CD4-positive, alpha-beta T cell treated with Interleukin-17A for 4 hours (primary cell): ENCODE results near the gene LDLRAD3.

Experiments used
- DNase-seq: peaks from one replicate; pipeline ENCODE4 v3.0.0-alpha.2; 2020; ENCODE audit warnings: mixed read lengths

Gene LDLRAD3

GRCh38 chr11:35963911-35964310 lies 20.0 kb downstream of the LDLRAD3 start:
- DNase-seq, result no peak

GRCh38 chr11:35964841-35965240 lies 21.0 kb downstream of the LDLRAD3 start:
- no peak for DNase-seq

- DNase-seq, result no peak
Observed at GRCh38 chr11:35967042-35967441, 23.2 kb downstream of the LDLRAD3 start.

GRCh38 chr11:35968386-35969088 lies 24.7 kb downstream of the LDLRAD3 start:
- no peak for DNase-seq

GRCh38 chr11:35969089-35970042 lies 25.5 kb downstream of the LDLRAD3 start:
- no peak for DNase-seq

DNA sequence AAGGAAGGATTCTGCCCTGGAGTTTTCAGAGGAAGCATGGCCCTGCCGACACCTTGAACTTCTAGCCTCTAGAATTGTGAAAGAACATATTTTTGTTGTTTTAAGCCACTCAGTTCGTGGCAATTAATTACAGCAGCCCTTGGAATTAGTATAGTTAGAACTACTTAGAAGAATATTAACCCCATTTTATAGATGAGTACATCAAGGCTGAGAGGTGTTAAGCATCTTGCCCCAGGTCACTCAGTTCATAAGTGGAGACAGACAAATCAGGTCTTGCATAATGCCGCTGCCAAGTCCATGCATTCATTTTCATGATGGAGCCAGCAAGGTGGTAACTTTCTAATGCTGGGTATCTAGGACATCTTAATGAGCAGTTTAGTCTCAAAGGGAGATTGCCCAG lies 26.6 kb downstream of the LDLRAD3 start:
- no peak for DNase-seq

DNA sequence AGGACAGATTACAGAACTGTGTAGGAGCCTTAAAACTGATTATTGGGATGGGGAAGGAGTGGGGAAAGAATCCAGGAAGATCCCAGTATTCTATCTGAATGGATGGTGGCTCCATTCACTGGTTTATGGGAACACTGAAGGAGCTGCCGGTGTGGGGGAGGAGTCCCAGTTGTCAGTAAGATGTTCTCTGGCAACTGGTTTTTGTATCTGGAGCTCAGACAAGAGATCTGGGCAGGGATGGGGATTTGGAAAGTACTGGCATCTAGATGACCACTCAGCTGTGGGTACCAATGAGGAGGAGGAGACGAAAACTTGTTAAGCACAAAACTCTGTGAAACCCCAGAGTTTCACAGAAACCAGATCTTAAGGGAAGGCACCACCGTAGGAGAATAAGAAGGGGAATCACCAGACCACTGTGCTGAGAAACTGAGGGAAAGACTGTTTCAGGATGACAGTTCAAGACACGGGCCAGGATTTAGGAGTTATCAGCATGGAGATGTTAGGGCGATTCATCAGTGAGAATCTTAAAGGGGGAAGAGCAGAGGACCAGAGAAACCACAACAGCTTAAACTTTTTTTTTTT lies 28.1 kb downstream of the LDLRAD3 start:
- no peak for DNase-seq

DNA sequence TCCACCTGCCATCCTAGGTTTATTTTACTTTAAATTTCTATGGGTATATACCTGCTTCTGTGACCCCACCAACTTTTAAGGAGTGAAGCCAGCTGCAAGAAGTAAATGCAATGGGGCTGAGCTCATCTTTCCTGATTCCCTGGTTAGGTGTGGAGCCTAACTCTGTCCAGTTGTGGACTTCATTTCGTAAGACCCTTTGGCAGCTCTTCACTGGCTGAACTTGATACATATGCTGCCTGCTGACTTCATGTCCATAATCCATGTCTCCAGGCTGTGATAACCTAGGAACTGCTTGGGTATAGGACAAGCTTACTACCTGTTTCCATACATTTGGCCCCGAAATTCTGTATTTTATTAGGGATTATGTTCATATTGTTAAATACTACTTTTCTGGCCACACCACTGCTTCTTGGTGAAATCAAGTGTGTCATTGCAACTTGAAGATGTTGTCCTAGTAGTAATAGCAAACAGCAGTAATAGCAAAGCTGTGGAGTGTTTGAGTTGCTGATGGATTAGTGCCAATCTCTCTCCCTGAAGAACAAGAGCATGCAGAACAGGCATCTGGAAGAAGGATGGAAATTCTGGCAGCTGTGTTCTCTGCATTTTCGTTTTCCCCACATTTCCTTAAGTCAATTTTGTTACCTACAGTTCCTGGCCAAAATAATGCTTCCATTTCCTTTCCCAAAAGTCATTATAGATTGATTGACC lies 31.2 kb downstream of the LDLRAD3 start:
- no peak for DNase-seq

DNA sequence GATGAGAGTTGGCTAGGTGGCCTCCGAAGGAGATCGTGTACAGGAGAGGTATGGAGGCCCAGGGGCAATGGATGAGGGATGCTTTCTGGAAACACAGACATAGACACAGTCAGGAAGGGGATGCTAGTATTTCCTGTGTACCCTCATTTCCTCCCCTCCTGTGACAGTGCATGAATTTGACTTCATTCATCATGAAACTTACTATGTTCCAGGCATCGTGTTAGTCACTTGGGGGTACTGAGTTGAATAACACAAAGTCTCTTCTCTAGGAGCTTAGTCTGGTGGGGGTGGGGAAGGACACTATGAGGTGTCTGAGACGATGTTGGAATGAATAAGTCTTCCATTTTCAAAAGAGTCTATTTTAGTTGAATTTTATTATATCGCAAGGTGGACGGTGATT lies 32.6 kb downstream of the LDLRAD3 start:
- DNase-seq, result no peak

DNA sequence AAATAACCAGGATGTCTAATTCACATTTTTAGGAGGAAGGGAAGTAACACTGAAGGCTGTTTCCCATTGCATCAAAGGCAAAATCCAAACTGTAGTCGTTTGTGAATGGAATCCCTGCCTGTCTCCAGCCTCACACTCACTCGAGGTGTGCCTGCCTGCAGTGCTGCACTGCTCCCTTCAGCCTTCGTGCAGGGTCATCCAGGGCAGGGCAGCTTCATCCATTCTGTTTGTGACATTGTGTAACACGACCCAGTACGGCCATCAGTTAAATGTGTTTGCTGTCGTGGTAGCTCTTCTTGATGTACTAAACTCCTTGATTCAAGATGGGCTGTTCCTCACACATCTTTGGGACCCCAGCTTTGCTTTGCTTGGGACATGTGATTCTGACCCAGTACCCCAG lies 34.3 kb downstream of the LDLRAD3 start:
- DNase-seq, result no peak

DNA sequence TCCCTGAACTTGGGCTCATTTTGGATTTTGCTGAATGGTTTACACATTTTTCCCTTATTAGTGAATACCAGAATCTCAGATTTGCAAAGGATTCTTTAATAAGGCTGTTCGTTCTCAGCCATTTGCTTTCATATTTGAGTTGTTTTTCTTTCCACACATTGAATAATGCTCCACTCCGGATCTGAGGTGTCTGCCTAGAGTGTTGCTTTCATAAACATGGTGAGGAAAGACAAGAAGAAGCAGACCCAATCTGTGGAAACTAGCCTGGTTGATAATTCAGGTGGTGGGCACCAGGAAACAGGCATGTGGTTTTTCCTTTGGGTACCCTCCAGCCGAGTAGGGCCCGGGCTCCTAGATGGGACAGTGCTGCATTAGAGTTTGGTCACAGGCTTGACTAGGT lies 35.0 kb downstream of the LDLRAD3 start:
- DNase-seq, result no peak

DNA sequence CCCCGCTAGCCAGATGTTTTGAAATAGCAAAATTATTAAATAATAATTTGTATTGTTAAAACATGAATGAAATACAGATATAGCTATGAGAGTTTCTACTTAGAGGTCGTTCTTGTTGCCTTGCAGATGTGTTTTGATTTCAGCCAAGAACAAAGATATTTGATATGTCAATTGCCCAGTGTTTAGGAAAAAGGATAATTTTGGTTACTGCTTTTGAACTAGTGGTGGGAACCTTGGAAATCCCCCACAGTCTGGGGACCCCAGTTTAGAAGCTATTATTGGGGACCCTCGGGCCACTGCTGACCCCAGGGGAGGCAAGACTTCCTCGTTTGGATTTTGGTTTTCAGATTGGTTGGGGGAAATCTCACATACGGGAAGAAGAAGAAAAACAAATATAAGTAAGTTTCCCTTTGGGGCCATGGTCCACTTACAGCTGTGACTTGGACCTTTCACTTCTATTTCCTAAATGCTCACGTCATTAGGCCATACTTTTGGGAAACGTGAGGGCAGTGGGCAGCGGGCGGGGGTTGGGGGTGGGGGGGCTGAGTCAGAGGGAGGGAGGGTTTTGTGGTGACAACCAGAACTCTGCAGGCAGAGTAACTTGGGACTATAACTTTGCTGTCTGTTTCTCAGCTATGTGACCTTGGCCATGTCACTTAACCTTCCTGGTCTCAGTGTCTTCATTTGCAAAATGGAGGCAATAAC lies 37.0 kb downstream of the LDLRAD3 start:
- no peak for DNase-seq

GRCh38 chr11:35981581-35981980 lies 37.7 kb downstream of the LDLRAD3 start:
- DNase-seq, result no peak

- DNase-seq, result no peak
Observed at GRCh38 chr11:35982061-35982460, 38.2 kb downstream of the LDLRAD3 start.

DNA sequence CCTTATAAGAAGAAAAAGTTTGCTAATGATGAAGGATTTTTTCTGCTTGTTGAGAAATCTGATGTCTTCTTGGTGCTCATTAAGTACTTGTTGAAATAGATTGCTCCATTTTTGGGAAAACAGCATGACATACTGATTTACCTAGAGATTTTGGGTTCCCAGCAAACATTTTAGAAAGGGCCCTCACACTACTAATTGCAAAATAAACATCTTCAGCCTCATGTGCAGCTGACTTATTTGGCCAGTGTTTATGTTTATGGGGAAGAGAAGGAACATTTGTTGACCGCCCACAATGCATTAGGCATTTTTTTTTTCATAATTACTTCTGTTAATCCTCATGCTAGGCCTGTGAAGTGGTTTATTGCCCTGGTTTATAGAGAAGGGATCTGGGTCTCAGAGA lies 40.1 kb downstream of the LDLRAD3 start:
- DNase-seq, result no peak

DNA sequence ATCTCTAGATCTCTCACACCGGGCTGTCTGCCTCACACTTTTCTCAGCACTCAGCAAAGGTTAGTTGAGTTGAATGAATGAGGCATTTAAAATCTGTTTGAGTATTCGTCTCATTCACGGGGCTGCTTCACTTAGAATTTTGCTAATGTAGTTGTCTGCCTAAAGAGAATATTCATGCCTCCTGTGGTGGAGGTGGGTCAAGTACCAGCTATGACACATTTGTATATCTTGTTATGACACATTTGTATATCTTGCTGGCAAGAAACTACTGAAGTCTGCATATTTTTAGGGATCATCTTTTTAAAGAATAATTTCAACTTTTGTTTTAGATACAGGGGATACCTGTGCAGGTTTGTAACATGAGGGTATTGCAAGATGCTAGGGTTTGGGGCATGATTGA lies 43.1 kb downstream of the LDLRAD3 start:
- no peak for DNase-seq

DNA sequence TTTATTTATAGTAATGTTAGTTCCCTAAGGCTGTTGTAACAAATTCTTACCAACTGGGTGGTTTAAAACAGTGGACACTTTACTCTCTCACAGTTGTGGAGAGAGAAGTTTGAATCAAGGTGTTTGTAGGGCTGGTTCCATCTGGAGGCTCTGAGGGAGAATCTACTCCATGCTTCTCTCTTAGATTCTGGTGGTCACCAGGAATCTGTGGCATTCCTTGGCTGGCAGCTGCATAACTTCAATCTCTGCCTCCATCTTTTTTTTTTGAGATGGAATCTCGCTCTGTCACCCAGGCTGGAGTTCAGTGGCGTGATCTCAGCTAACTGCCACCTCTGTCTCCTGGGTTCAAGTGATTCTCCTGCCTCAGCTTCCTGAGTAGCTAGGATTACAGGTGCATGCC lies 46.3 kb downstream of the LDLRAD3 start:
- DNase-seq, result no peak

DNA sequence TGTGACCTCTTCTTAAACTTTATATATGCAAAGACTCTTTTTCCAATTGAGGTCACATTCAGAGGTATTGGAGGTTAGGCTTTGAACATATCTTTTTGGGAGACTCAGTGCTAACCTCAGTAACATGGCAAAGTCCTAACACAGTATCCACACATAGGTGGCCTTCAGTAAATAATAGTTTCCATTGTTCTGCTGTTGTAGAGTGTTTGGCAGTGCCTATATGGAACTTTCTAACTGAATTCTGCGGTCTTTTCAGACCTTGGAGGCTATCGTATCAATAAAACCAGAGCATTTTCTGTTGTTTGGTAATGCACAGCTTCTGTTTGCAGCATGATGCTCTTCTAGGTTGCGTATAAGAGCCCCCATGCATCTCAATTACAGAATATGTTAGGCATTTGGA lies 47.0 kb downstream of the LDLRAD3 start:
- no peak for DNase-seq

GRCh38 chr11:35992548-35992947 lies 48.7 kb downstream of the LDLRAD3 start:
- no peak for DNase-seq

GRCh38 chr11:35994421-35994820 lies 50.6 kb downstream of the LDLRAD3 start:
- DNase-seq, result no peak

DNA sequence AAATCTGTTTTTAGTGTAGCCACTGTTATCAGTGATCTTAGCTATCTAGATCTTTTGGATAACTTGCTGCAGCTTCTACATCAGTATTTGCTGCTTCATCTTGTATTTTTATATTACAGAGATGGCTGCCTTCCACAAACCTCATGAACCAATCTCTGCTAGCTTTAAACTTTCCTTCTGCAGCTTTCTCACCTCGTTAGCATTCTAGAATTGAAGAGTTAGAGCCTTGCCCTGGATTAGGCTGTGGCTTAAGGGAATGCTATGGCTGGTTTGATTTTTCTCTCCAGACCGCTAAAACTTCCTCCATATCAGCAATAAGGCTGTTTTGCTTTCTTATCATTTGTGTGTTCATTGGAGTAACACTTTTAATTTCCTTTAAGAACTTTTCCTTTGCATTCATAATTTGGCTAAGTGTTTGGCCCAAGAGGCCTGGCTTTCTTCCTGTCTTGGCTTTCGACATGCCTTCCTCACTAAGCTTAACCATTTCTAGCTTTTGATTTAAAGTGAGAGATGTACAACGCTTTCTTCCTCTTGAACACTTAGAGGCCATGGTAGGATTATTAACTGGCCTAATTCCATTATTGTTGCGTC lies 51.9 kb downstream of the LDLRAD3 start:
- no peak for DNase-seq

- DNase-seq, result no peak
Observed at GRCh38 chr11:35997902-35998520, 54.1 kb downstream of the LDLRAD3 start.
